K562 (cell line): ENCODE measurements around the gene PIP4K2A. TPM values are rescaled to one million over a fixed set of nuclear protein-coding genes. Genes with fewer than 3 reads are reported as not detected.

ENCODE experiments used
- ATAC-seq: fragments of 200-7000 bp; cut with Tn5 transposase; 3 replicates; pipeline ENCODE4 v1.9.1; 2020; ENCODE audit warnings: moderate library complexity
- BruUV-seq: library from RNA; stranded (reverse); fragments of 400-500 nt; replicated peaks from 2 replicates; lab custom pipeline; 2021; lab: Mats Ljungman, UMichigan
- CTCF ChIA-PET: fragments of 300-600 bp; formaldehyde crosslinking; extraction: SDS; loops from one replicate; lab custom pipeline; 2021; ENCODE audit warnings: low intra/inter-chr PET ratio; lab: Yijun Ruan, JAX
- POLR2A ChIA-PET: fragments of 300-600, 350-650 bp; sonication (Branson Sonifier 250); formaldehyde crosslinking; extraction: SDS; loops from one replicate; lab custom pipeline; 2021; ENCODE audit warnings: antibody characterized with exemption, inconsistent platforms; lab: Yijun Ruan, JAX
- DNase-seq, 4 experiments: peaks; one replicate each; pipeline versions ENCODE4 v3.0.0 to v3.0.0-alpha.2; 2011 to 2018; ENCODE audit warnings: low spot score in 3 of 4, mixed read lengths in 3 of 4; ENCODE audit errors: extremely low read depth in 1 of 4
- FAIRE-seq: peaks from 2 replicates; lab custom pipeline; 2011; peaks lifted over from hg19 to GRCh38; lab: Jason Lieb, UNC
- H2AFZ ChIP-seq: 2 replicates; pipeline ENCODE4 v1.6.0; 2011; ENCODE audit warnings: low read depth, low read length, control low read depth, inconsistent platforms
- H3K27ac ChIP-seq: fragments of 200-600 bp; 3 replicates; pipeline ENCODE4 v1.8.0; 2011; ENCODE audit warnings: low read depth, mild to moderate bottlenecking, control low read depth, inconsistent platforms, low read length, moderate library complexity, mixed read lengths; ENCODE audit errors: extremely low read depth
- H3K27me3 ChIP-seq, 2 experiments: fragments of 300-600 bp in 1 of 2; 2 replicates in 1 of 2; 3 replicates in 1 of 2; pipeline versions ENCODE4 v1.6.0 to v1.8.0; 2011; ENCODE audit warnings: inconsistent platforms in 2 of 2, low read length in 2 of 2, mild to moderate bottlenecking in 1 of 2, mixed read lengths in 1 of 2, moderate library complexity in 1 of 2; ENCODE audit not compliant: control insufficient read depth in 2 of 2, insufficient read depth in 2 of 2
- H3K36me3 ChIP-seq: fragments of 300-600 bp; 3 replicates; pipeline ENCODE4 v1.8.0; 2011; ENCODE audit warnings: mild to moderate bottlenecking, low read length, inconsistent platforms; ENCODE audit not compliant: control insufficient read depth, insufficient read depth
- H3K4me1 ChIP-seq, 2 experiments: fragments of 200-600 bp in 1 of 2; replicated peaks in 1 of 2; 2 replicates in 1 of 2; 3 replicates in 1 of 2; pipeline versions ENCODE4 v1.5.1 to v1.8.0; 2011; ENCODE audit warnings: inconsistent platforms in 2 of 2, low read length in 2 of 2, mild to moderate bottlenecking in 1 of 2, mixed read lengths in 1 of 2, moderate library complexity in 1 of 2; ENCODE audit not compliant: control insufficient read depth in 2 of 2, insufficient read depth in 2 of 2
- H3K4me2 ChIP-seq: 2 replicates; pipeline ENCODE4 v1.6.1; 2011; ENCODE audit warnings: low read length, control low read depth, inconsistent platforms, mixed read lengths; ENCODE audit not compliant: insufficient read depth
- H3K4me3 ChIP-seq: fragments of 200-600 bp; sonication (generic), shearing (Covaris generic); 2 replicates; pipeline ENCODE4 v1.5.1; 2016; ENCODE audit warnings: control low read depth, inconsistent platforms
- H3K79me2 ChIP-seq: fragments of 200-600 bp; 3 replicates; pipeline ENCODE4 v1.8.0; 2011; ENCODE audit warnings: low read length, inconsistent platforms; ENCODE audit not compliant: control insufficient read depth, insufficient read depth
- H3K9ac ChIP-seq, 2 experiments: 2 replicates each; pipeline versions ENCODE4 v1.6.0 to v1.6.1; 2011; ENCODE audit warnings: low read depth in 2 of 2, low read length in 2 of 2, control low read depth in 1 of 2, inconsistent platforms in 1 of 2, mild to moderate bottlenecking in 1 of 2, mixed read lengths in 1 of 2; ENCODE audit not compliant: insufficient read depth in 1 of 2
- H3K9me1 ChIP-seq: one replicate; pipeline ENCODE4 v1.6.0; 2011; ENCODE audit warnings: inconsistent platforms, mild to moderate bottlenecking, low read length, moderate library complexity; ENCODE audit not compliant: control insufficient read depth, insufficient read depth
- H3K9me3 ChIP-seq: replicated peaks from 2 replicates; pipeline ENCODE4 v1.5.1; 2011; ENCODE audit warnings: low read depth, low read length, inconsistent platforms; ENCODE audit not compliant: control insufficient read depth, insufficient read depth
- H4K20me1 ChIP-seq: replicated peaks from 2 replicates; pipeline ENCODE4 v1.6.1; 2011; ENCODE audit warnings: low read length, inconsistent platforms, mixed read lengths; ENCODE audit not compliant: control insufficient read depth, insufficient read depth
- FOSL1 ChIP-seq: fragments of 200-800 bp; sonication (Bioruptor generic); conservative IDR thresholded peaks from 2 replicates; pipeline ENCODE4 v1.6.1; 2016; ENCODE audit warnings: missing genetic modification characterization, missing compliant biosample characterization
- HSF4 ChIP-seq: fragments of 250-450 bp; sonication (Bioruptor Pico); IDR thresholded peaks from 2 replicates; pipeline ENCODE4 v2.1.2; 2022; ENCODE audit warnings: mild to moderate bottlenecking, moderate library complexity, borderline replicate concordance
- PYGO2 ChIP-seq: fragments of 450-650 bp; IDR thresholded peaks from 2 replicates; pipeline ENCODE4 v1.6.1; 2016; ENCODE audit warnings: mild to moderate bottlenecking, missing genetic modification characterization, moderate library complexity, missing compliant biosample characterization
- SUPT5H ChIP-seq: fragments of 450-650 bp; IDR thresholded peaks from 2 replicates; pipeline ENCODE4 v1.6.1; 2016
- ZKSCAN3 ChIP-seq: fragments of 250-450 bp; sonication (Bioruptor Pico); IDR thresholded peaks from 2 replicates; pipeline ENCODE4 v1.4.0; 2020
- ZNF134 ChIP-seq: fragments of 250-450 bp; sonication (Bioruptor Pico); conservative IDR thresholded peaks from 2 replicates; pipeline ENCODE4 v1.4.0; 2020
- ZNF184 ChIP-seq: sonication (generic); formaldehyde crosslinking; IDR thresholded peaks from 2 replicates; pipeline ENCODE4 v1.5.0; 2020; ENCODE audit warnings: missing genetic modification reagents
- ZNF318 ChIP-seq, 2 experiments: fragments of 450-650 bp; IDR thresholded peaks; 2 replicates each; pipeline ENCODE4 v1.6.1; 2016; ENCODE audit warnings: mild to moderate bottlenecking in 2 of 2, borderline replicate concordance in 1 of 2, low read depth in 1 of 2, moderate library complexity in 1 of 2
- WGBS: fragments of 100-300 bp; shearing (Covaris generic); methylation state at CpG from one replicate; pipeline ENCODE4 v1.1.6; 2016; ENCODE audit warnings: low coverage, mixed read lengths; ENCODE audit not compliant: insufficient coverage; ENCODE audit errors: missing lambda C conversion rate; 5-methylcytosine and 5-hydroxymethylcytosine counted together
- in situ Hi-C: fragments of 300-500 bp; cut with MboI; formaldehyde crosslinking; loops from 4 replicates; pipeline ENCODE4 v1.15.0; 2018; ENCODE audit warnings: inconsistent platforms, mixed read lengths
- intact Hi-C: fragments of 100-400 bp; cut with micrococcal nuclease; formaldehyde crosslinking; loops from 2 replicates; pipeline ENCODE4 v1.14.2; 2022
- polyA plus RNA-seq, 8 experiments: library from polyadenylated mRNA; depleted of rRNA in 4 of 8; stranded (reverse) in 5 of 8; unstranded in 3 of 8; fragments of >200 nt; fragmentation: Nextera tagmentation in 2 of 8; fragmentation: Illumina TruSeq in 1 of 8; extraction: Ambion mirVana in 2 of 8; extraction: Trizol in 1 of 8; gene quantifications; 2 replicates each; pipeline versions ENCODE4 v1.2.1 to v1.2.3, GENCODE V29; 2011 to 2014; ENCODE audit warnings: inconsistent platforms in 1 of 8, missing spikeins in 1 of 8
- total RNA-seq, 7 experiments: library from RNA; depleted of rRNA in 6 of 7; stranded (reverse); fragments of >200 nt in 6 of 7; fragmentation: Illumina TruSeq in 2 of 7; extraction: Trizol in 2 of 7; gene quantifications; 2 replicates each; pipeline versions ENCODE4 v1.2.1 to v1.2.3, GENCODE V29; 2011 to 2021; ENCODE audit warnings: low replicate concordance in 1 of 7

The PIP4K2A gene
- total and polyA plus RNA-seq, 9 of the 15 experiments (the other 6 are each of a cell fraction or from before 2014, with no cell fraction given): 35.6 to 117 (median 71.9) TPM

GRCh38 chr10:22601618-22602017, 112.8 kb downstream of the PIP4K2A start:
- Histone ChIP-seq H3K79me2 (peaks cover 26% of the 10 kb centered on the region), H3K9ac (no peak overlapping the region), H3K27me3 (no peaks in the 10 kb centered on the region), H3K9me3 (no peaks in the 10 kb centered on the region), H4K20me1 (no peaks in the 10 kb centered on the region), H3K4me3 (no peak overlapping the region), H3K4me2 (no peak overlapping the region), H3K27ac (no peak overlapping the region), H3K4me1 (peaks cover 0 to 22% of the 10 kb centered on the region in 2 experiments; a peak in 3 of 5 replicates), H3K36me3 (peaks cover 72% of the 10 kb centered on the region), H3K9me1 (no peaks in the 10 kb centered on the region), H2AFZ (no peak overlapping the region)
- intact Hi-C loops (no loop called here), in situ Hi-C loops (no loop called here)
- ChIA-PET CTCF (no interaction called here), POLR2A (no interaction called here)
- FAIRE-seq: no peak
- ATAC-seq: no peak
- no TSS peak for BruUV-seq
- TF ChIP-seq SUPT5H (no peak), ZNF134 (no peak), FOSL1 (tag) (no peak), HSF4 (no peak), ZNF318 (IDR thresholded peaks at IDR 0.05; ENCODE audit: borderline replicate concordance in 1 of 2, low read depth in 1 of 2) (no peak), ZNF184 (CRISPR knock-in tag) (no peak), ZKSCAN3 (CRISPR knock-in tag) (no peak), PYGO2 (tag) (no peak)
- 95% methylated on average over 5 of the region's 5 CpGs for WGBS
- no peak for DNase-seq
